ENCODE results near the gene ACYP1. TPM values are rescaled to one million over a fixed set of nuclear protein-coding genes. Genes with fewer than 3 reads are reported as not detected.

The ACYP1 gene
- polyA plus RNA-seq, 1 of the 3 experiments (the other 2 are of a cell fraction): 53.5 TPM

GRCh38 chr14:75040959-75041358 lies 22.9 kb downstream of the ACYP1 start (continued):
- no peak for TF ChIP-seq SIN3A (IDR thresholded peaks at IDR 0.05; ENCODE audit: borderline replicate concordance, low read depth, low read length)

GRCh38 chr14:75040507-75040906 lies 23.3 kb downstream of the ACYP1 start:
- no peak for TF ChIP-seq CTCF (IDR thresholded peaks at IDR 0.05)
- no peak for TF ChIP-seq GABPA (IDR thresholded peaks at IDR 0.05; ENCODE audit: low read depth)
- no peak for TF ChIP-seq EP300 (IDR thresholded peaks at IDR 0.05; ENCODE audit: borderline replicate concordance in 1 of 2, low read depth in 1 of 2, low read length in 1 of 2)
- no peak for TF ChIP-seq ELF1 (IDR thresholded peaks at IDR 0.05)
- no peak for TF ChIP-seq GATA2 (CRISPR knock-in tag; IDR thresholded peaks at IDR 0.05)
- no peak for TF ChIP-seq TEAD4 (IDR thresholded peaks at IDR 0.05; ENCODE audit: borderline replicate concordance, insufficient read depth)
- no peak for TF ChIP-seq ZBTB33 (IDR thresholded peaks at IDR 0.05; ENCODE audit: borderline replicate concordance, low read depth)
- TF ChIP-seq JUND (IDR thresholded peaks at IDR 0.05): no peak
- TF ChIP-seq RCOR1 (IDR thresholded peaks at IDR 0.05; ENCODE audit: low read length): no peak
- POLR2A ChIA-PET: no interaction called here

GRCh38 chr14:75032939-75033338 lies 30.9 kb downstream of the ACYP1 start:
- H3K4me1 ChIP-seq (ENCODE audit: control insufficient read depth in 1 of 2, insufficient read depth in 2 of 2, low read depth in 1 of 2, low read length in 1 of 2): peaks cover 6% of the 10 kb centered on the region in 2 experiments; a peak in 3 of 4 replicates
- H4K20me1 ChIP-seq (ENCODE audit: insufficient read depth): no peaks in the 10 kb centered on the region
- H3K27ac ChIP-seq (ENCODE audit: low read depth in 2 of 2, low read length in 1 of 2): peak overlapping the region in 1 of 2 experiments; percentile 36; a peak in 1 of 4 replicates
- H2AFZ ChIP-seq (ENCODE audit: low read depth): no peak overlapping the region
- H3K4me3 ChIP-seq (ENCODE audit: low read depth in 2 of 2, low read length in 1 of 2): no peak overlapping the region
- TF ChIP-seq MXI1 (IDR thresholded peaks at IDR 0.05; ENCODE audit: low read depth, low read length): peak; percentile 71
- TF ChIP-seq CHD2 (IDR thresholded peaks at IDR 0.05; ENCODE audit: low read length, partially characterized antibody): no peak
- H3K36me3 ChIP-seq (replicated peaks in 1 of 2; ENCODE audit: control insufficient read depth in 1 of 2, insufficient read depth in 2 of 2, low read length in 1 of 2): peaks cover 16 to 20% of the 10 kb centered on the region in 2 experiments
- H3K79me2 ChIP-seq (ENCODE audit: insufficient read depth): no peaks in the 10 kb centered on the region
- H3K9me2 ChIP-seq: no peaks in the 10 kb centered on the region
- no peak overlapping the region for H3K4me2 ChIP-seq
- H3K9me3 ChIP-seq: no peaks in the 10 kb centered on the region
- CTCF ChIA-PET: interaction anchor here (1.0 to 1.7 kb wide), 2 partner anchors 13 to 27 kb away, joined by 3 to 8 read pairs; no protein-coding TSS in a partner anchor
- H3K9ac ChIP-seq: no peak overlapping the region
- peak; percentile 26 for DNase-seq
- POLR2A ChIA-PET: interaction anchor here (0.5 to 0.9 kb wide), 2 partner anchors 30 to 146 kb away, joined by 3 to 4 read pairs; partner anchors contain the start of gene EIF2B2
- 66% methylated on average over 2 of the region's 2 CpGs for WGBS (ENCODE audit: low lambda C conversion rate)
- H3F3A ChIP-seq (replicated peaks; ENCODE audit: insufficient read depth): peaks cover 12% of the 10 kb centered on the region
- no peaks in the 10 kb centered on the region for H3K27me3 ChIP-seq (ENCODE audit: insufficient read depth)

More at GRCh38 chr14:75040507-75040906, 23.3 kb downstream of the ACYP1 start:
- Histone ChIP-seq H2AFZ (ENCODE audit: low read depth) (no peak overlapping the region), H3K79me2 (ENCODE audit: insufficient read depth) (peaks cover 6% of the 10 kb centered on the region; the same call in 1 of the 2 replicates), H3K36me3 (replicated peaks in 1 of 2; ENCODE audit: control insufficient read depth in 1 of 2, insufficient read depth in 2 of 2, low read length in 1 of 2) (peaks cover 6% of the 10 kb centered on the region in 2 experiments), H3K27me3 (ENCODE audit: insufficient read depth) (no peaks in the 10 kb centered on the region), H3K4me3 (ENCODE audit: low read depth in 2 of 2, low read length in 1 of 2) (no peak overlapping the region), H4K20me1 (ENCODE audit: insufficient read depth) (no peaks in the 10 kb centered on the region), H3K27ac (ENCODE audit: low read depth in 2 of 2, low read length in 1 of 2) (peak overlapping the region in 1 of 2 experiments; percentile 43; a peak in 1 of 4 replicates), H3K4me2 (no peak overlapping the region), H3K9me3 (no peaks in the 10 kb centered on the region), H3K4me1 (ENCODE audit: control insufficient read depth in 1 of 2, insufficient read depth in 2 of 2, low read depth in 1 of 2, low read length in 1 of 2) (peaks cover 24 to 25% of the 10 kb centered on the region in 2 experiments; a peak in 3 of 4 replicates), H3F3A (replicated peaks; ENCODE audit: insufficient read depth) (peaks cover 10% of the 10 kb centered on the region), H3K9ac (no peak overlapping the region), H3K9me2 (no peaks in the 10 kb centered on the region)
- WGBS (ENCODE audit: low lambda C conversion rate): 81% methylated on average over 1 of the region's 1 CpG
- CTCF ChIA-PET: interaction anchor here (0.6 to 2.4 kb wide), 2 partner anchors 48 to 1310 kb away, joined by 3 to 8 read pairs; no protein-coding TSS in a partner anchor
- DNase-seq: no peak

Data from SK-N-SH (cell line).